ENCODE data around the gene GALNT16. TPM values are rescaled to one million over a fixed set of nuclear protein-coding genes. Genes with fewer than 3 reads are reported as not detected.

The GALNT16 gene
- total RNA-seq, 4 donors from 2014 or later = 0.72 to 8.2 (median 2.9) TPM

- WGBS, 2 donors = 78 to 87% methylated on average over 2 of the region's 2 CpGs
Observed at GRCh38 chr14:69401841-69402240, 141.9 kb downstream of the GALNT16 start.

GRCh38 chr14:69404478-69404877 lies 144.5 kb downstream of the GALNT16 start:
- WGBS, 2 donors = 91 to 94% methylated on average over 3 of the region's 3 CpGs
- no peak for DNase-seq (ENCODE audit: low spot score in 2 of 2)
- no peak overlapping the region for H3K4me3 ChIP-seq (ENCODE audit: low read depth, poor library complexity, severe bottlenecking)
- TF ChIP-seq CTCF (IDR thresholded peaks at IDR 0.05) = no peak
- no peak for TF ChIP-seq POLR2A (IDR thresholded peaks at IDR 0.05)
- intact Hi-C loops (cut with DNase I; ENCODE audit: low total_unique reads) = no loop called here

More at GRCh38 chr14:69401841-69402240, 141.9 kb downstream of the GALNT16 start:
- DNase-seq (ENCODE audit: low spot score in 2 of 2) = no peak
- intact Hi-C loops (cut with DNase I; ENCODE audit: low total_unique reads) = no loop called here
- TF ChIP-seq CTCF (IDR thresholded peaks at IDR 0.05) (no peak), POLR2A (IDR thresholded peaks at IDR 0.05) (no peak)
- H3K4me3 ChIP-seq (ENCODE audit: low read depth, poor library complexity, severe bottlenecking) = no peak overlapping the region

GRCh38 chr14:69404883-69405282 lies 144.9 kb downstream of the GALNT16 start:
- no peak for DNase-seq (ENCODE audit: low spot score in 2 of 2)
- H3K4me3 ChIP-seq (ENCODE audit: low read depth, poor library complexity, severe bottlenecking) = no peak overlapping the region
- WGBS, 2 donors = 92 to 94% methylated on average over 5 of the region's 5 CpGs
- no peak for TF ChIP-seq CTCF (IDR thresholded peaks at IDR 0.05)
- TF ChIP-seq POLR2A (IDR thresholded peaks at IDR 0.05) = no peak
- intact Hi-C loops (cut with DNase I; ENCODE audit: low total_unique reads) = no loop called here

GRCh38 chr14:69405762-69406161 lies 145.8 kb downstream of the GALNT16 start:
- no peak overlapping the region for H3K4me3 ChIP-seq (ENCODE audit: low read depth, poor library complexity, severe bottlenecking)
- DNase-seq (ENCODE audit: low spot score in 2 of 2) = no peak
- TF ChIP-seq CTCF (IDR thresholded peaks at IDR 0.05) (no peak), POLR2A (IDR thresholded peaks at IDR 0.05) (no peak)
- intact Hi-C loops (cut with DNase I; ENCODE audit: low total_unique reads) = no loop called here

Other genes with a start within 250 kb of the GALNT16 start
- 10 to 100 TPM; 31.8 to 60.0 (median 38.5) TPM for gene DCAF5, start 107.0 kb upstream of the GALNT16 start, total RNA-seq
- 10 to 100 TPM; 14.9 to 28.0 (median 18.1) TPM for gene EXD2, start 68.7 kb upstream of the GALNT16 start, total RNA-seq
- gene ERH, start 138.1 kb downstream of the GALNT16 start, total RNA-seq = 10 to 100 TPM; 36.3 to 61.0 (median 42.5) TPM
- 10 to 100 TPM; 33.1 to 68.2 (median 49.0) TPM for gene SLC39A9, start 138.5 kb downstream of the GALNT16 start, total RNA-seq
- gene PLEKHD1, start 224.6 kb downstream of the GALNT16 start, total RNA-seq = 1 to 10 TPM in 3 of 4 donors, under 1 TPM in 1; 0.13 to 2.4 (median 1.8) TPM